B cell (primary cell): ENCODE measurements around the gene ACTL6B. TPM values are rescaled to one million over a fixed set of nuclear protein-coding genes. Genes with fewer than 3 reads are reported as not detected.

Experiments used
- ATAC-seq: fragments of 200-7000 bp; cut with Tn5 transposase; one replicate; pipeline ENCODE4 v1.10.0; 2021; ENCODE audit warnings: low read depth, mild to moderate bottlenecking, moderate number of reproducible peaks, moderate library complexity
- CTCF ChIA-PET: fragments of 350-600 bp; sonication (Branson Sonifier 250); formaldehyde crosslinking; loops from one replicate; lab custom pipeline; 2021; ENCODE audit warnings: antibody characterized with exemption, inconsistent platforms; lab: Charles Lee
- POLR2A ChIA-PET: fragments of 350-600 bp; sonication (Branson Sonifier 250); formaldehyde crosslinking; loops from one replicate; lab custom pipeline; 2021; ENCODE audit warnings: antibody characterized with exemption; lab: Charles Lee
- DNase-seq: peaks from one replicate; pipeline ENCODE4 v3.0.0; 2013
- H2AFZ ChIP-seq: 2 replicates; pipeline ENCODE4 v1.6.1; 2012; ENCODE audit warnings: mild to moderate bottlenecking, low read depth, low read length; ENCODE audit not compliant: insufficient read depth, poor library complexity, severe bottlenecking
- H3K27ac ChIP-seq, 2 donors: 1 replicate in 1 of 2; 2 replicates in 1 of 2; pipeline ENCODE4 v1.5.1; 2012 to 2013; ENCODE audit warnings: low read length in 2 of 2, mild to moderate bottlenecking in 2 of 2, moderate library complexity in 1 of 2
- H3K27me3 ChIP-seq, 4 experiments: fragments of 200-600 bp in 1 of 4; sonication (generic) in 1 of 4; replicated peaks in 1 of 4; 1 replicate in 2 of 4; 2 replicates in 2 of 4; pipeline versions ENCODE4 v1.6.1 to v1.7.0; 2013 to 2016; ENCODE audit warnings: low read length in 3 of 4, mild to moderate bottlenecking in 2 of 4, mixed read lengths in 1 of 4, moderate library complexity in 1 of 4; ENCODE audit not compliant: insufficient read depth in 4 of 4, control insufficient read depth in 3 of 4; ENCODE audit errors: control extremely low read depth in 1 of 4
- H3K36me3 ChIP-seq, 2 experiments: replicated peaks in 1 of 2; 1 replicate in 1 of 2; 2 replicates in 1 of 2; pipeline versions ENCODE4 v1.6.1 to v1.7.1; 2013; ENCODE audit warnings: low read length in 1 of 2; ENCODE audit not compliant: insufficient read depth in 2 of 2, control insufficient read depth in 1 of 2; ENCODE audit errors: control extremely low read depth in 1 of 2, extremely low read depth in 1 of 2
- H3K4me1 ChIP-seq, 2 donors: fragments of 200-600 bp in 1 of 2; sonication (generic) in 1 of 2; 1 replicate in 1 of 2; 2 replicates in 1 of 2; pipeline versions ENCODE4 v1.5.1 to v1.6.1; 2013 to 2017; ENCODE audit warnings: low read length in 2 of 2; ENCODE audit not compliant: control insufficient read depth in 2 of 2, insufficient read depth in 2 of 2
- H3K4me2 ChIP-seq: replicated peaks from 2 replicates; pipeline ENCODE3; 2012; ENCODE audit warnings: mild to moderate bottlenecking, low read depth, low read length; ENCODE audit not compliant: poor library complexity, severe bottlenecking
- H3K4me3 ChIP-seq, 5 experiments: fragments of 200-600 bp in 1 of 5; sonication (generic) in 1 of 5; 1 replicate in 3 of 5; 2 replicates in 2 of 5; pipeline versions ENCODE4 v1.5.1 to v1.7.0; 2011 to 2016; ENCODE audit warnings: low read length in 4 of 5, mild to moderate bottlenecking in 4 of 5, low read depth in 2 of 5, control low read depth in 1 of 5, moderate library complexity in 1 of 5; ENCODE audit not compliant: insufficient read depth in 1 of 5; ENCODE audit errors: control extremely low read depth in 1 of 5, extremely low read depth in 1 of 5
- H3K79me2 ChIP-seq: fragments of 200-600 bp; sonication (generic); one replicate; pipeline ENCODE4 v1.6.0; 2016; ENCODE audit warnings: low read length; ENCODE audit not compliant: control insufficient read depth, insufficient read depth
- H3K9ac ChIP-seq: fragments of 200-600 bp; sonication (generic); 2 replicates; pipeline ENCODE4 v1.6.1; 2017; ENCODE audit warnings: mild to moderate bottlenecking, low read length, moderate library complexity
- H3K9me3 ChIP-seq, 3 donors: one replicate each; pipeline versions ENCODE4 v1.6.1 to v1.7.1; 2013; ENCODE audit warnings: low read length in 2 of 3; ENCODE audit not compliant: control insufficient read depth in 2 of 3, insufficient read depth in 1 of 3; ENCODE audit errors: control extremely low read depth in 1 of 3
- H4K20me1 ChIP-seq: 2 replicates; pipeline ENCODE4 v1.6.0; 2012; ENCODE audit warnings: mild to moderate bottlenecking, low read length; ENCODE audit not compliant: insufficient read depth, control insufficient read depth, poor library complexity, severe bottlenecking
- H3K27ac Mint-ChIP-seq: one replicate; pipeline ENCODE4 v1.8.0; 2021; ENCODE audit warnings: mixed read lengths
- H3K27me3 Mint-ChIP-seq: one replicate; pipeline ENCODE4 v1.8.0; 2021; ENCODE audit warnings: mixed read lengths
- H3K4me1 Mint-ChIP-seq: one replicate; pipeline ENCODE4 v1.8.0; 2021; ENCODE audit warnings: mixed read lengths
- H3K4me3 Mint-ChIP-seq: one replicate; pipeline ENCODE4 v1.8.0; 2021; ENCODE audit warnings: mixed read lengths
- H3K9me3 Mint-ChIP-seq: one replicate; pipeline ENCODE4 v1.8.0; 2022; ENCODE audit warnings: mixed read lengths; ENCODE audit not compliant: insufficient read depth
- EZH2 ChIP-seq: IDR thresholded peaks from 2 replicates; pipeline ENCODE4 v1.6.1; 2012; ENCODE audit warnings: borderline replicate concordance, low read depth, mild to moderate bottlenecking, moderate library complexity, low read length; ENCODE audit not compliant: insufficient read depth, poor library complexity, severe bottlenecking
- WGBS: methylation state at CpG from one replicate; pipeline ENCODE4 v1.1.5; 2013; ENCODE audit warnings: missing lambda C conversion rate; ENCODE audit not compliant: insufficient coverage; 5-methylcytosine and 5-hydroxymethylcytosine counted together
- intact Hi-C: fragments of 100-400 bp; cut with micrococcal nuclease; formaldehyde crosslinking; loops from one replicate; pipeline ENCODE4 v1.10.0; 2022
- polyA plus RNA-seq: library from polyadenylated mRNA; depleted of rRNA; stranded (reverse); fragments of >200 nt; gene quantifications from 2 replicates; pipeline ENCODE4 v1.2.3, GENCODE V29; 2012
- total RNA-seq, 2 donors: library from RNA; stranded (reverse); fragments of 120-200 nt in 1 of 2; gene quantifications; 1 replicate in 1 of 2; 2 replicates in 1 of 2; pipeline versions ENCODE4 v1.2.3 to v1.2.4, GENCODE V29; 2013 to 2022
- TF ChIP-seq, protein P1 (sequence below): fragments of 200-600 bp; IDR thresholded peaks from one replicate; pipeline ENCODE4 v1.8.0; 2022; ENCODE audit warnings: antibody characterized with exemption, mild to moderate bottlenecking

ACTL6B gene
- total and polyA plus RNA-seq, 2 donors (not counting 1 experiment from before 2014, with no cell fraction given), result not detected

DNA sequence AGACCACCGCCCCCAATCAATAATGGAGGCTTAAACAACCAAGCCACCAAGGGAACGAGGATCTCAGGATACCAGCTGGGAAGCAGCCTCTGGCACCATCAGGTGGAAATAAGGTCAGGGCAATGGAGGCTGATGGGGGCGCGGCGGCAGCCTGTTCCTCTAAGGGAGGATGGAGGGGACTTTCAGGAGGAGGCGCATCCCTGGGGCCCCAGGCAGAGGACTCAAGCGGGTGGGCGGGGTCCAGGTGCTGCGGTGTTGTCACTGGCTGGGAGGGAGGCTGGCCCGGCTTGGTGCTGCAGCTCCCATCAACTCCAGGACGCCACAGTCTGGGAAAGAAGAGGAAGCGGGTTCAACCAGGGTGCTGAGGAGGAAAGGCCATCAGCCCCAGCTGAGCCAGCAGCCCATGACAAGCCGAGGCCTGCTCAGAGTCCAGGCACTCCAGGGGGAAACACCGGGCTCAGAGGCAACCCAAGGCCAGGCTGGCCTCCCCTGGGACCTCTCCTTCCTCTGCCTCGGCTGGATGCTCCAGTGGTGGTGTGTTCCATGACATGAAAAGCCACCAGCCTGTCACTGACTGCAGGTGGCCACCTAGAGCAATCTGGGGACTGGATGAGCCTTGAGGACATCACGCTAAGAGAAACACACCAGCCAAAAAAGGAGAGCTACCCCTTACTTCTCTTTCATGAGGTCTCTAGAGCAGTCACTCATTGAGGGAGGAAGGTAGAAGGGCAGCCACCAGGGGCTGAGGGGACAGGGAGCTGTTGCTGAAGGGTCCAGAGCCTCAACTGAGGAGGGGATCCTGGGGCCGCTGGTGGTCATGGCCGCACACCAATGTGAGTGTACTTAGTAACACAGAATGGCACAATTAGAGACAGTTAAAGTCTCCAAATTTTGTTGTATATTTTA is 33.2 kb upstream of the ACTL6B start:
- H3K27ac Mint-ChIP-seq, result peak overlapping the region; percentile 11

More for the DNA sequence above, 33.2 kb upstream of the ACTL6B start:
- H3K9me3 ChIP-seq, result no peaks in the 10 kb centered on the region
- H3K36me3 ChIP-seq, result peaks cover 0 to 55% of the 10 kb centered on the region in 2 experiments
- no peak overlapping the region for H2AFZ ChIP-seq
- H3K27ac ChIP-seq, result peak overlapping the region in 1 of 2 donors; percentile 13
- intact Hi-C loops, result loop anchor here (2.0 to 5.0 kb wide), 3 partner anchors 15 to 163 kb away; partner anchors contain the start of gene SLC12A9
- ChIA-PET CTCF (interaction anchor here (0.8 to 9.8 kb wide), 11 partner anchors 10 to 163 kb away, joined by 3 to 85 read pairs (median 6); partner anchors contain the start of genes POP7 and SLC12A9), POLR2A (interaction anchor here (0.8 kb wide), 1 partner anchor 14 kb away, joined by 3 read pairs; no protein-coding TSS in a partner anchor)
- peaks cover 70% of the 10 kb centered on the region for H3K79me2 ChIP-seq
- no peak overlapping the region for H3K9ac ChIP-seq
- peaks cover 39% of the 10 kb centered on the region for H3K4me1 Mint-ChIP-seq
- no peak overlapping the region for H3K4me3 ChIP-seq
- ATAC-seq (no peak), DNase-seq (peak; percentile 41)
- TF ChIP-seq, protein P1, sequence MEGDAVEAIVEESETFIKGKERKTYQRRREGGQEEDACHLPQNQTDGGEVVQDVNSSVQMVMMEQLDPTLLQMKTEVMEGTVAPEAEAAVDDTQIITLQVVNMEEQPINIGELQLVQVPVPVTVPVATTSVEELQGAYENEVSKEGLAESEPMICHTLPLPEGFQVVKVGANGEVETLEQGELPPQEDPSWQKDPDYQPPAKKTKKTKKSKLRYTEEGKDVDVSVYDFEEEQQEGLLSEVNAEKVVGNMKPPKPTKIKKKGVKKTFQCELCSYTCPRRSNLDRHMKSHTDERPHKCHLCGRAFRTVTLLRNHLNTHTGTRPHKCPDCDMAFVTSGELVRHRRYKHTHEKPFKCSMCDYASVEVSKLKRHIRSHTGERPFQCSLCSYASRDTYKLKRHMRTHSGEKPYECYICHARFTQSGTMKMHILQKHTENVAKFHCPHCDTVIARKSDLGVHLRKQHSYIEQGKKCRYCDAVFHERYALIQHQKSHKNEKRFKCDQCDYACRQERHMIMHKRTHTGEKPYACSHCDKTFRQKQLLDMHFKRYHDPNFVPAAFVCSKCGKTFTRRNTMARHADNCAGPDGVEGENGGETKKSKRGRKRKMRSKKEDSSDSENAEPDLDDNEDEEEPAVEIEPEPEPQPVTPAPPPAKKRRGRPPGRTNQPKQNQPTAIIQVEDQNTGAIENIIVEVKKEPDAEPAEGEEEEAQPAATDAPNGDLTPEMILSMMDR, result no peak
- no peak for TF ChIP-seq EZH2
- H3K4me1 ChIP-seq, result peaks cover 37 to 38% of the 10 kb centered on the region in 2 donors
- no peaks in the 10 kb centered on the region for H3K9me3 Mint-ChIP-seq
- peaks cover 88% of the 10 kb centered on the region for H4K20me1 ChIP-seq
- H3K27me3 Mint-ChIP-seq, result no peaks in the 10 kb centered on the region
- 65% methylated on average over 13 of the region's 18 CpGs for WGBS
- H3K4me2 ChIP-seq, result peak overlapping the region; percentile 37
- no peaks in the 10 kb centered on the region for H3K27me3 ChIP-seq
- peak overlapping the region; percentile 27 for H3K4me3 Mint-ChIP-seq
